Upper lobe of left lung (tissue), 4 donors: ENCODE results near the gene RNF41.

Experiments used
- EP300 ChIP-seq, 4 donors: sonication (generic); formaldehyde crosslinking; IDR thresholded peaks; one replicate each; pipeline ENCODE4 v1.5.1; 2017; ENCODE audit warnings: antibody characterized with exemption in 4 of 4, control low read depth in 2 of 4
- POLR2A ChIP-seq, 4 donors: fragments of 450-650 bp; IDR thresholded peaks; one replicate each; pipeline ENCODE4 v1.5.1; 2016 to 2017; ENCODE audit warnings: antibody characterized with exemption in 4 of 4, mild to moderate bottlenecking in 2 of 4

DNA sequence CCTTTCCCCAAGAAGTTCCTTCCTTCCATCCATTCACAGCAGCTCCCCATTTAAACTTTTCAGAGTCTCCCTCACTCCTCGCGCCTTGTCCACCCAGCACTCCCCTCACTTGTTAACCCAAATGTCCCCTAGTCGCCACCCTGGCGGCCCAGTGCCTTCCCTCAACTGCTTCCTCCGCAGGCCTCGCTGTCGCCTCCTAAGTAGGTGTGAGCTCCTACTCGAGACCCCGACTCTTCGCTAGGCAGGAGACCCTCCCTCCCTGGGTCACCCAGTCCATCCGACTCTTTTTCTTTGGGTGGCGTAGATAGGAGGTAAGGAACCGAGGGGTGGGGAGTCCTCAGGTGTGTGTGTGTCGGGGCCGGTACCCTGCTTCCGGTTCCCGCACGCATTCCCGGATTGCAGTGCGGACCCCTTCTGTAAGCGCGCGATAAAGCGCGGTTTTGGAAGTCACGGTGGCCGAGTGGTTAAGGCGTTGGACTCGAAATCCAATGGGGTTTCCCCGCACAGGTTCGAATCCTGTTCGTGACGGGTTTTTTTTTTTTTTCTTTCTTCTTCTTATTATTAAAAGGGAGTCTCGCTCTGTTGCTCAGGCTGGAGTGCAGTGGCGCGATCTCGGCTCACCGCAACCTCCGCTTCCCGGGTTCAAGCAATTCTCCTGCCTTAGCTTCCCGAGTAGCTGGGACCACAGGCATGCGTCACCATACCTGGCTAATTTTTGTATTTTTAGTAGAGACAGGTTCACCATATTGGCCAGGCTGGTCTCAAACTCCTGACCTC is 31.6 kb downstream of the RNF41 start:
- peak in 1 of 4 donors; percentile 42 for TF ChIP-seq POLR2A (IDR thresholded peaks at IDR 0.05)
- no peak for TF ChIP-seq EP300 (IDR thresholded peaks at IDR 0.05)
